ENCODE results near the gene CCNF. TPM values are rescaled to one million over a fixed set of nuclear protein-coding genes. Genes with fewer than 3 reads are reported as not detected.
A peak's percentile ranks its signal among the peaks of the same experiment; 100 is the strongest.

CCNF gene
- polyA plus RNA-seq, 2 of the 4 experiments (the other 2 are of a cell fraction), result 6.5 to 14.4 TPM

DNA sequence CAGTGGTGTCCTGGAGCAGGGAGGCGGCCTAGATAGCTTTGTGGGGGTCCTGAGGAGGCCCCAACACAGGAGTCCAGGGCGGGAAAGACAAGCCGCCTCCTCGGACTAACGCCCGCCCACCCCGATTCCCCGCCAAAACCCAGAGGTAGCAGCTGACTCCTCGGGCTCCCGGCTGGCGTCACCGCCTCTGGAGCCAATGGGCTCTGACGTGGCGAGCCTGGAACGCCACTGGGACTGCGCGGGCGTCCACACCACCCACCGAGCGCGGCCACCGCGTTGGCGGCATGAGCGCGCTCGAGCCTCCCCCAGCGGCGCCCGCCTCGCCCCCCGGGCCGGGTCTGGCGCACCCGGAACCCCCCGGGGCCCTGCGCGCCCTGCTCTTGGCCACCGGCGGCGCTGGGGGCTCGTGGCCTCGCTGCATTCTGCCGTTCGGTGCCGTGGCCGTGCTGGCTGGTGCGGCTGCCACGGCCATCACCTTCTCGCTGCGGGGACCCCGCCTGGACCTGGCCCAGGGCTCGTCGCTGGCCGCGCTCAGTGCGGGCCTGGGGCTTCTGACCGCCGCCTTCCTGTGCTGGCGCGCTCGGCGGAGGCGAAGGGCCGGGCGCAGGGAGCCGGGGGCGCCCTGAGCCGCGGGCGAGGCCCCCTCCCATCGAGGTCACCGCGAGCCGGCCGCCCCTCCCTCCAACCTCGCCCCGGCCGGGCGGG is 38.4 kb downstream of the CCNF start:
- ChIA-PET CTCF (interaction anchor here (1.1 to 1.7 kb wide), 6 partner anchors 13 to 117 kb away, joined by 3 to 13 read pairs (median 4); no protein-coding TSS in a partner anchor), POLR2A (interaction anchor here (0.6 kb wide), 1 partner anchor 19 kb away, joined by 3 read pairs; no protein-coding TSS in a partner anchor)
- TF ChIP-seq, protein P1, sequence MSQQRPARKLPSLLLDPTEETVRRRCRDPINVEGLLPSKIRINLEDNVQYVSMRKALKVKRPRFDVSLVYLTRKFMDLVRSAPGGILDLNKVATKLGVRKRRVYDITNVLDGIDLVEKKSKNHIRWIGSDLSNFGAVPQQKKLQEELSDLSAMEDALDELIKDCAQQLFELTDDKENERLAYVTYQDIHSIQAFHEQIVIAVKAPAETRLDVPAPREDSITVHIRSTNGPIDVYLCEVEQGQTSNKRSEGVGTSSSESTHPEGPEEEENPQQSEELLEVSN (IDR thresholded peaks at IDR 0.05; ENCODE audit: borderline replicate concordance, low read depth), result peak; percentile 86; the same call in 1 of the 2 replicates
- TF ChIP-seq HOXB13 (CRISPR knock-in tag; IDR thresholded peaks at IDR 0.05; ENCODE audit: low read depth), result no peak
- 0 out of 2 replicates have a peak, but pooled peaks have one; percentile 51 for TF ChIP-seq TP53 (CRISPR knock-in tag; IDR thresholded peaks at IDR 0.05)
- peak; percentile 40 for TF ChIP-seq POLR2A (IDR thresholded peaks at IDR 0.05; ENCODE audit: low read length)
- TF ChIP-seq MAFK (IDR thresholded peaks at IDR 0.05; ENCODE audit: partially characterized antibody), result no peak
- H3K4me1 ChIP-seq, result peaks cover 29% of the 10 kb centered on the region
- WGBS (ENCODE audit: missing lambda C conversion rate), result 14% methylated on average over 11 of the region's 80 CpGs
- peak; percentile 67 to 69 for ATAC-seq
- H3K4me3 ChIP-seq, result peak overlapping the region; percentile 53
- peak; percentile 60 to 87 for DNase-seq (ENCODE audit: low read depth in 1 of 2, low spot score in 1 of 2)
- H3K9me3 ChIP-seq, result no peaks in the 10 kb centered on the region
- H3K4me2 ChIP-seq, result peak overlapping the region; percentile 100
- peak overlapping the region; percentile 82 to 85 for H3K27ac ChIP-seq
- FAIRE-seq, result no peak

GRCh38 chr16:2468233-2468724 is 39.0 kb downstream of the CCNF start:
- DNase-seq (ENCODE audit: low read depth in 1 of 2, low spot score in 1 of 2) (peak in 1 of 2 experiments; percentile 23), ATAC-seq (peak; percentile 21 to 44; a peak in 5 of 6 replicates), FAIRE-seq (no peak)
- TF ChIP-seq HDAC2 (IDR thresholded peaks at IDR 0.05), result no peak
- TF ChIP-seq ZSCAN20 (CRISPR knock-in tag; IDR thresholded peaks at IDR 0.05), result no peak
- TF ChIP-seq RAD21 (conservative IDR thresholded peaks at IDR 0.05 in 1 of 2, IDR thresholded peaks at IDR 0.05 in 1 of 2), result no peak
- TF ChIP-seq MYC (IDR thresholded peaks at IDR 0.05; ENCODE audit: borderline replicate concordance, low read length), result no peak
- peak; percentile 68; the same call in 1 of the 2 replicates for TF ChIP-seq MAX (IDR thresholded peaks at IDR 0.05)
- TF ChIP-seq, protein P1 (IDR thresholded peaks at IDR 0.05; ENCODE audit: borderline replicate concordance, low read depth), result peak; percentile 85
- no peak for TF ChIP-seq TP53 (CRISPR knock-in tag; IDR thresholded peaks at IDR 0.05)
- TF ChIP-seq, protein P2, sequence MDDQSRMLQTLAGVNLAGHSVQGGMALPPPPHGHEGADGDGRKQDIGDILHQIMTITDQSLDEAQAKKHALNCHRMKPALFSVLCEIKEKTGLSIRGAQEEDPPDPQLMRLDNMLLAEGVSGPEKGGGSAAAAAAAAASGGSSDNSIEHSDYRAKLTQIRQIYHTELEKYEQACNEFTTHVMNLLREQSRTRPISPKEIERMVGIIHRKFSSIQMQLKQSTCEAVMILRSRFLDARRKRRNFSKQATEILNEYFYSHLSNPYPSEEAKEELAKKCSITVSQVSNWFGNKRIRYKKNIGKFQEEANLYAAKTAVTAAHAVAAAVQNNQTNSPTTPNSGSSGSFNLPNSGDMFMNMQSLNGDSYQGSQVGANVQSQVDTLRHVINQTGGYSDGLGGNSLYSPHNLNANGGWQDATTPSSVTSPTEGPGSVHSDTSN (IDR thresholded peaks at IDR 0.05), result peak; percentile 60; the same call in 1 of the 2 replicates
- TF ChIP-seq POLR2A (IDR thresholded peaks at IDR 0.05; ENCODE audit: low read length), result peak; percentile 17; the same call in 1 of the 2 replicates
- no peak for TF ChIP-seq GATA3 (IDR thresholded peaks at IDR 0.05; ENCODE audit: borderline replicate concordance)
- peaks cover 34% of the 10 kb centered on the region for H3K4me1 ChIP-seq
- WGBS (ENCODE audit: missing lambda C conversion rate), result 3% methylated on average over 17 of the region's 38 CpGs
- H3K27ac ChIP-seq, result peak overlapping the region; percentile 82 to 85
- H3K9me3 ChIP-seq, result no peaks in the 10 kb centered on the region
- CTCF ChIA-PET, result interaction anchor here (1.1 to 1.7 kb wide), 6 partner anchors 9 to 117 kb away, joined by 3 to 13 read pairs (median 4); partner anchors contain the start of gene TEDC2
- peak overlapping the region; percentile 100 for H3K4me2 ChIP-seq
- H3K4me3 ChIP-seq, result peak overlapping the region; percentile 53
- POLR2A ChIA-PET, result no interaction called here

GRCh38 chr16:2468725-2469398 is 39.6 kb downstream of the CCNF start:
- FAIRE-seq (no peak), ATAC-seq (peak; percentile 2 to 33; a peak in 3 of 6 replicates), DNase-seq (ENCODE audit: low read depth in 1 of 2, low spot score in 1 of 2) (peak in 1 of 2 experiments; percentile 44)
- ChIA-PET POLR2A (interaction anchor here (0.5 kb wide), 2 partner anchors 153 to 214 kb away, joined by 3 to 4 read pairs; no protein-coding TSS in a partner anchor), CTCF (interaction anchor here (1.1 to 1.7 kb wide), 5 partner anchors 9 to 118 kb away, joined by 3 to 13 read pairs (median 5); partner anchors contain the start of gene TEDC2)
- H3K9me3 ChIP-seq, result no peaks in the 10 kb centered on the region
- H3K4me3 ChIP-seq, result peak overlapping the region; percentile 53; the same call in 2 of the 3 replicates
- H3K4me1 ChIP-seq, result peaks cover 38% of the 10 kb centered on the region
- TF ChIP-seq GATA3 (IDR thresholded peaks at IDR 0.05; ENCODE audit: borderline replicate concordance), result no peak
- TF ChIP-seq SMC3 (IDR thresholded peaks at IDR 0.05), result no peak
- no peak for TF ChIP-seq KDM5A (IDR thresholded peaks at IDR 0.05)
- TF ChIP-seq RAD21 (conservative IDR thresholded peaks at IDR 0.05 in 1 of 2, IDR thresholded peaks at IDR 0.05 in 1 of 2), result no peak
- TF ChIP-seq ZNF302 (CRISPR knock-in tag; IDR thresholded peaks at IDR 0.05), result no peak
- TF ChIP-seq SREBF2 (IDR thresholded peaks at IDR 0.05), result no peak
- TF ChIP-seq EHMT2 (IDR thresholded peaks at IDR 0.05; ENCODE audit: low read depth), result no peak
- TF ChIP-seq MAZ (IDR thresholded peaks at IDR 0.05; ENCODE audit: borderline replicate concordance, low read depth, low read length), result no peak
- TF ChIP-seq, protein P1 (IDR thresholded peaks at IDR 0.05; ENCODE audit: borderline replicate concordance, low read depth), result no peak
- TF ChIP-seq JUNB (IDR thresholded peaks at IDR 0.05), result no peak
- TF ChIP-seq ZFP36 (IDR thresholded peaks at IDR 0.05; ENCODE audit: borderline replicate concordance, partially characterized antibody), result no peak
- no peak for TF ChIP-seq FOSL2 (IDR thresholded peaks at IDR 0.05)
- TF ChIP-seq FOSL2 (CRISPR knock-in tag; IDR thresholded peaks at IDR 0.05), result no peak
- no peak for TF ChIP-seq CHD2 (IDR thresholded peaks at IDR 0.05; ENCODE audit: low read length, partially characterized antibody)
- TF ChIP-seq ESRRA (IDR thresholded peaks at IDR 0.05; ENCODE audit: borderline replicate concordance, low read length), result no peak
- peak overlapping the region; percentile 100 for H3K4me2 ChIP-seq
- WGBS (ENCODE audit: missing lambda C conversion rate), result 57% methylated on average over 8 of the region's 14 CpGs
- peak overlapping the region; percentile 82 to 85; a peak in 5 of 6 replicates for H3K27ac ChIP-seq
